SIG-M5 treated with dmso at 0.1 percent for 504 hours (cell line): Measurements from ENCODE around the gene LGALS7B.
"Not testable (repeated sequence)": the region's sequence is repeated elsewhere in the genome, so short reads cannot be mapped to it uniquely, and the experiment has no call there.

Experiments used
- DNase-seq: peaks from one replicate; lab custom pipeline; 2025; ENCODE audit not compliant: unreplicated experiment; lab: John Stamatoyannopoulos, UW

LGALS7B gene

DNA sequence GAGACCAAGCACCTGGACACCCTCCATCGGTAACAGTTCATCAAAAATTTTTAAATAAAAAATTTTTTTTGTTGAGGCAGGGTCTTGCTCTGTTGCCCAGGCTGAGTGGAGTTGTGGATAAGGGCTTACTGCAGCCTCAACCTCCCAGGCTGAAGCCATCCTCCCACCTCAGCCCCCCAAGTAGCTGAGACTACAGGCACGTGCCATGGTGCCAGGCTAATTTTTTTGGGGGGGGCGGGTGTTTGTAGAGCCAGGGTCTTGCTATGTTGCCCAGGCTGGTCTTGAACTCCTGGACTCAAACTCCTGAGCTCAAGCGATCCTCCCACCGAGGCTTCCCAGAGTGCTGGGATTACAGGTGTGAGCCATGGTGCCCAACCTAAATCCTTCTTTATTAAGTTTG, 4.7 kb downstream of the LGALS7B start:
- no peak for DNase-seq

DNA sequence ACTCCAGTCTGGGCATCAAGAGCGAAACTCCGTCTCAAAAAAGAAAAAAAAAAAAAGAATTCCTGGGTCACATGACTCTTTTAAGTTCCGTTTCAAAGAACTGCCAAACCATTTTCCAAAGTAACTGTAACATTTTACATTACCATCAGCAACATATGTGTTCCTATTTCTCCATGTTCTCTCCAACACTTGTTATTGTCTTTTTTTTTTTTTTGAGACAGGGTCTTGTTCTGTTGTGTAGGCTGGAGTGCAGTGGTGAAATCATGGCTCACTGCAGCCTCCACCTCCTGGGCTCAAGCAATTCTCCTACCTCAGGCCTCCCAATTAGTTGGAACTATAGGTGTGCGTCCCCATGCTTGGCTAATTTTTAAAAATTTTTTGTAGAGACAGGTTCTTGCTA, 6.5 kb downstream of the LGALS7B start:
- no peak for DNase-seq

- no peak for DNase-seq
Observed at GRCh38 chr19:38796154-38796553, 7.2 kb downstream of the LGALS7B start.

GRCh38 chr19:38797781-38798180, 8.8 kb downstream of the LGALS7B start:
- not testable (repeated sequence) for DNase-seq

DNA sequence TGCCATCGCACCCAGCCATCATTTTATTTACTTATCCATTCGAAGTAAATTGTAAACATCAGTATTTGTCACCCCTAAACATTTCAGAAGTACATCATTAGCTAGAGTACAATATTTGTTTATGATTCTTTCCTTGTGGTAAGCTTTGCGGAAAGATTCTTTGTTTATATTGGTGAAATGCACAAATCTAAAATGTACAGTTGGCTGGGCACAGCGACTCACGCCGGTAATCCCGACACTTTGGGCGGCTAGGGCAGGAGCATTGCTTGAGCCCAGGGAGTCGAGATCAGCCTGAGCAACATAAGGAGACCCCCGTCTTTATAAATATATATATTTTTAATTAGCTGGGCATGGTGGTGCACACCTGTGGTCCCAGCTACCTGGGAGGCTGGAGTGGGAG, 10.1 kb downstream of the LGALS7B start:
- DNase-seq = no peak

DNA sequence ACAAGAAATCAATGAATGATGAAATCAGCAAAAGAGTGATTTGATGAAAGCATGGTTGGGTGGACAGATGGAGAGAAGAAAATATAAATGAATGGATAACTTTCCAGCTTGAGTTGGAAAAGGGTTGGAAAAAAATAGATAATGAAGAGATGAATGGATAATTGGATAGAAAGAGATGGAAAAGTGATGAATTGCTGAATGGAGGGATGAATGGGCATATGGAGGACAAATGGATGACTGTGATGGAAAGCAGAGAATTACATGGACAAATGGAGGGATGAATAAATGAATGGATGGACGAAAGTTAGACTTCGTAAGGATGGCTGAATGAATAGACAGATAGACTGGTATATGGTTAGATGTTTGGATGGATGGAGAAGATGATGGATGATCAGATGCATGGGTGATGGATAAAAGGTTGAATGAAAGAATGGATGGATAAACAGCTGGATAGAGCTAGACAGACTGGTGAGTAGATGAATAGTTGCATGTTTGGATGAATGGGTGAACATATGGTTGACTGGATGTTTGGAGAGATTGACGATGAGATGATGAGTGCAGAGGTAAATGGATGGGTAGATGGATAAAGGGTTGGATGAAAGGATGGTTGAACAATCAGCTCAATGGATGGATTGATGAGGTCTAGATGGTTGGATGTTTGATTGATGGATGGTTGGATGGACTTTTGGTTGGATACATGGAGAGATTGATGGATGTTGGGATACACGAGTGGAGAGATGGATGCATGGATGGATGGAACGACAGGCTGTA, 11.8 kb downstream of the LGALS7B start:
- no peak for DNase-seq

GRCh38 chr19:38801359-38802095, 12.5 kb downstream of the LGALS7B start:
- no peak for DNase-seq

- DNase-seq = no peak
Observed at GRCh38 chr19:38803543-38803942, 14.5 kb downstream of the LGALS7B start.

- no peak for DNase-seq
Observed at GRCh38 chr19:38805180-38805579, 16.2 kb downstream of the LGALS7B start.

- DNase-seq = no peak
Observed at GRCh38 chr19:38806371-38806770, 17.4 kb downstream of the LGALS7B start.

GRCh38 chr19:38807374-38808098, 18.5 kb downstream of the LGALS7B start:
- not testable (repeated sequence) for DNase-seq

DNA sequence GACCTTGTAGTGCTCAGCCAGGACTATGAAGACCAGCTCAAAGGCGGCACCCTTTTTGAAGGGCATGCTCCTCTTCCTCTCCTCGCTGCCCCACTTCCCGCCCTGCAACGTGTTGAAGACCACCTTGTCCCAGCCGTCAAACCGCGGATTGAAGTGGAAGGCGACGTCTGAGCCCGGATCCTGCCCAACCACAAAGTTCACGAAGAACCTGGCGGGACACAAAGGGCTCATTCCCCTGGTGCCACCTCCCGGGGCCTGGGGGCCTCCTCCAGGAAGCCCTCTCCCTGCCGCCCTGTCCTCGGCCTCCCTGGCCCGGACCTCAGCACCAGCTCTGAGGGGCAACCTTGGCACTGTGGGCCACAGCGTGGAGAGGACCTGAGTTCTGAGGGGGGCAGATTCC, 19.7 kb downstream of the LGALS7B start:
- no peak for DNase-seq

GRCh38 chr19:38809592-38810252, 20.7 kb downstream of the LGALS7B start:
- no peak for DNase-seq

DNA sequence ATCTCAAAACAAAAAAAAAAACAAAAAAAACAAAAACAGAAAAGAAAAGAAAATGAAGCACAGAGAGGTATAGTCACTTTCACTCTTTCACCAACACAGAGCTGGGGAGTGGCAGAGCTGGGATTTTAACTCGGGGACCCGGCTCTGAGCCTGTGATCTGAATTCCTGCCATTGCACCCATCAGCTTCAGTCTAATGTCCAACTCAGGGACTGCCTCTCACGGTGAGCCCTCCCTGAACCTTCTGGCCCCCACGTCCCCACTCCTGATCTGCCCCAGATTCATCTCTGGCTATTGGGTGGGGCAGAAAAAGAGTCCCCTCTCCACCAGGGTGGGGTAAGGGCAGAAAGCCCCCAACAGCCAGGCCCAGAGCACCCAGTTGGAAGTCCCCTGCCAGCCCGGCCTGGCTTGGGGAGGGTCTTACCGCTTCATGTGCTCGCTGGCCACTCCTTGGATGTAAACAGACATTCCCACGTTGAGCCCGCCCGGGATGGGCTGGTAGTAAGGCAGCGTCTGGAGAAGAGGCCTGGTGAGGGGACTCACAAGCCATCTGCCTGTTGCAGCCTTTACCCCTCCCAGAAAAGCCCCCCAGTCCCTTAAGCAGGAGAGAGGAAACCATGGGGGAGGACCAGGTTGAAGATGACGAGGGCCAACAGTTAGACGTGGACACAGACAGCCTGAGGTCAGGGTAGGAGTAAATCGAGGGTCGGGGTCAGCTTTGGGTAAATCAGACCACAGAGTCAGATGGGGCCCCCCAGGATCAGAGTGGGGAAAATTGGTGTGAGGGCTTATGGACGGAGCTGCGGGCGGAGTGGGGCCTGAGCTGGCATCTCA, 23.2 kb downstream of the LGALS7B start:
- no peak for DNase-seq

- no peak for DNase-seq
Observed at GRCh38 chr19:38812841-38813320, 23.9 kb downstream of the LGALS7B start, which contains the start of gene LGALS4. TSS of gene LGALS4 (minus strand) at chr19:38812945. CDS start at chr19:38812886, 59 bp downstream.

DNA sequence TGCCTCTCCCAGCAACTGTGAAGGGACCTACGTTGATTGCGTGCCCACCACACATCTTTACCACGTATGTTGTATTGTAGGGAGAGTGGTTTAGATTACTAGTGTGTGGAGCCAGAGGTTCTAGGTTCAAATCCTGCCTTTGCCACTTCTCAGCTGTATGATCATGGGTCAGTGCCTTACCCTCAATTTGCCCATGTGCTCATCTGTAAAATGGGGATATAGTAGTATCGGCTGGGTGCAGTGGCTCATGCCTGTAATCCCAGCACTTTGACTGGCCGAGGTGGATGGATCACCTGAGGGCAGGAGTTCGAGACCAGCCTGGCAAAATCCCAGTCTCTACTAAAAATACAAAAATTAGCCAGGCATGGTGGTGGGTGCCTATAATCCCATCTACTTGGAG, 24.3 kb downstream of the LGALS7B start:
- no peak for DNase-seq

DNA sequence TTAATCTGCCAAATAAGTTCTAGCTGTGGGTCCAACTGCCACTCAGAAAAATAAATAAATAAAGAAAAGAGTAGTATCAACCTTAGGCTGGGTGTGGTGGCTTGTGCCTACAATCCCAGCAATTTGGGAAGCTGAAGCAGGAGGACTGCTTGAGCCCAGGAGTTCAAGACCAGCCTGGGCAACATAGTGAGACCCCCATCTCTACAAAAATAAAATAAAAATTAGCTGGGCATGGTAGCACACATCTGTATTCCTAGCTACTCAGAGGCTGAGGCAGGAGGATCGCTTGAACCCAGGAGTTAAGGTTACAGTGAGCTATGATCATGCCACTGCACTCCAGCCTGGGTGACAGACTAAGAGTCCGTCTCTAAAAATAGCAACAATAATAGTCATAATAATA, 24.9 kb downstream of the LGALS7B start:
- DNase-seq = not testable (repeated sequence)

DNA sequence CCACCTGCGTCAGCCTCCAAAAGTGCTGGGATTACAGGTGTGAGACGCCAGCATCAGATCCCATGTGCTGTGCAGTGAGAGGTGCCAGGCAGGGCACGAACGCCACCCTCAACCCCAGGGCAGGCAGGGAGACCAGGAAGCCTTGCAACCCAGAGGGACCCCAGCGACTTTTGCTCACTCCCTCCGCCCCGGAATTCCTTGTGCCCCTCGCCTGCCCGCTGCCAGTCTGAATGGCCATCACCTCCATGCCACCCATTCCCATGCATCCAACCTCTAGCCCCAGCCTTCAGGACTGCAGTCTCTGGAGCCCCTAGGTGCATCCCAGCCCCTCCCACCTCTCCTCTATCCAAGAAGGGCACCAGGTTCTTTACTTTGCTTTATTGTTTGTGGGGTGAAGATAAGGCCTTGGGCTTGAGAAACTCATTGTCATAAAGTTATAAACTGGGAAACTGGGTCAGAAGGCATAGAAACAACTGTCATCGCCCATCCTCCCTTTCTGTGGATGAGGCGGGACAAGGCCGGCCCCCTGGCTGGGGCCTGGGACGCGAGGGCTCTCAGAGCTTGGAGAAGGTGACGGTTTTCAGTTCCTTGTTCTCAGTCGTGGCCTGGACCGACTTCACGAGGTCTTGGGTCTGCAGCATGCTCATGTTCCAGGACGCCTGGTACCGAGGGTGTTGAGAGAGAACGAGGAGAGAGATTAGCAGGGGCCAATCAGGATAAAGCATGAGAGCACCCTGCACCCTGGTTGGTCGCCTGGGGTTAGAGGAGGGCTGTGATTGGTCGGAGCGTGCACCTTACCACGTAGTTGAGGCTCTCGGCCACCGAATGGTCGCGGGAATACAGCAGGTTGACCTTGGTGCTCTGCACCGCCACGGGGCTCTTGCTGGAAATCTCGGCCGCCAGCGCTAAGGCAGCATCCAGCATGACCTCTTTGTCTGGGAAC, 26.3 kb downstream of the LGALS7B start:
- DNase-seq = no peak

- no peak for DNase-seq
Observed at GRCh38 chr19:38816131-38816750, 27.2 kb downstream of the LGALS7B start.
